Prostate gland (tissue), 2 donors: ENCODE results near the gene ADAMTSL5.

ENCODE experiments used
- CTCF ChIP-seq, 4 experiments: fragments of 200-600 bp in 2 of 4; fragments of 450-650 bp in 2 of 4; sonication (generic) in 2 of 4; IDR thresholded peaks; 1 replicate in 3 of 4; 2 replicates in 1 of 4; pipeline ENCODE4 v1.5.1; 2016 to 2019; ENCODE audit warnings: antibody characterized with exemption in 4 of 4, mild to moderate bottlenecking in 2 of 4, moderate library complexity in 2 of 4
- POLR2A ChIP-seq: fragments of 450-650 bp; IDR thresholded peaks from one replicate; pipeline ENCODE4 v1.6.1; 2016; ENCODE audit warnings: antibody characterized with exemption, mild to moderate bottlenecking
- POLR2AphosphoS5 ChIP-seq: sonication (generic); formaldehyde crosslinking; IDR thresholded peaks from one replicate; pipeline ENCODE4 v1.6.1; 2017; ENCODE audit warnings: antibody characterized with exemption

GRCh38 chr19:1478934-1479707 is 33.7 kb downstream of the ADAMTSL5 start, which contains the start of gene C19orf25:
- TF ChIP-seq CTCF (IDR thresholded peaks at IDR 0.05) = peak in 2 of 4 experiments; percentile 9 to 10
- peak; percentile 57 for TF ChIP-seq POLR2A
- TF ChIP-seq POLR2AphosphoS5 = peak; percentile 99
